Keratinocyte (primary cell): ENCODE results near the gene ADAM21. TPM values are rescaled to one million over a fixed set of nuclear protein-coding genes. Genes with fewer than 3 reads are reported as not detected.
"Not testable (repeated sequence)": the region's sequence is repeated elsewhere in the genome, so short reads cannot be mapped to it uniquely, and the experiment has no call there.

Source experiments
- DNase-seq: peaks from one replicate; pipeline ENCODE4 v3.0.0-alpha.2; 2011; ENCODE audit warnings: low read depth, missing footprints, low spot score
- FAIRE-seq: peaks from 2 replicates; lab custom pipeline; 2011; peaks lifted over from hg19 to GRCh38; lab: Jason Lieb, UNC
- H2AFZ ChIP-seq: 2 replicates; pipeline ENCODE4 v1.6.0; 2012; ENCODE audit warnings: low read length, control low read depth, inconsistent platforms; ENCODE audit not compliant: control insufficient read depth
- H3K27ac ChIP-seq: 2 replicates; pipeline ENCODE4 v1.5.1; 2011; ENCODE audit warnings: low read length; ENCODE audit not compliant: control insufficient read depth, insufficient read depth
- H3K27me3 ChIP-seq: 3 replicates; pipeline ENCODE4 v1.6.0; 2011; ENCODE audit warnings: low read length; ENCODE audit not compliant: control insufficient read depth, insufficient read depth; ENCODE audit errors: extremely low read depth
- H3K36me3 ChIP-seq, 2 experiments: 2 replicates in 1 of 2; 3 replicates in 1 of 2; pipeline ENCODE4 v1.5.1; 2011; ENCODE audit warnings: low read length in 2 of 2, mild to moderate bottlenecking in 1 of 2; ENCODE audit not compliant: control insufficient read depth in 2 of 2, insufficient read depth in 2 of 2; ENCODE audit errors: extremely low read depth in 1 of 2
- H3K4me1 ChIP-seq: 3 replicates; pipeline ENCODE4 v1.5.1; 2011; ENCODE audit warnings: low read length; ENCODE audit not compliant: control insufficient read depth, insufficient read depth; ENCODE audit errors: extremely low read depth
- H3K4me2 ChIP-seq: 3 replicates; pipeline ENCODE4 v1.6.0; 2011; ENCODE audit warnings: low read depth, low read length; ENCODE audit not compliant: control insufficient read depth, insufficient read depth; ENCODE audit errors: extremely low read depth
- H3K4me3 ChIP-seq, 3 experiments: fragments of 200-600 bp in 1 of 3; sonication (generic) in 1 of 3; 2 replicates in 2 of 3; 3 replicates in 1 of 3; pipeline ENCODE4 v1.5.1; 2011 to 2016; ENCODE audit warnings: low read length in 3 of 3, mild to moderate bottlenecking in 3 of 3, control low read depth in 2 of 3, inconsistent platforms in 1 of 3, low read depth in 1 of 3, mixed read lengths in 1 of 3, mixed run types in 1 of 3, moderate library complexity in 1 of 3; ENCODE audit not compliant: control insufficient read depth in 2 of 3, insufficient read depth in 2 of 3; ENCODE audit errors: extremely low read depth in 1 of 3
- H3K79me2 ChIP-seq: 2 replicates; pipeline ENCODE4 v1.6.0; 2012; ENCODE audit warnings: low read length; ENCODE audit not compliant: control insufficient read depth, insufficient read depth
- H3K9ac ChIP-seq: 3 replicates; pipeline ENCODE4 v1.6.0; 2011; ENCODE audit warnings: low read length; ENCODE audit not compliant: control insufficient read depth, insufficient read depth; ENCODE audit errors: extremely low read depth
- H3K9me1 ChIP-seq: 3 replicates; pipeline ENCODE4 v1.6.0; 2011; ENCODE audit warnings: low read length; ENCODE audit not compliant: control insufficient read depth, insufficient read depth; ENCODE audit errors: extremely low read depth
- H3K9me3 ChIP-seq: 2 replicates; pipeline ENCODE4 v1.5.1; 2012; ENCODE audit warnings: low read depth, low read length; ENCODE audit not compliant: control insufficient read depth
- H4K20me1 ChIP-seq: 3 replicates; pipeline ENCODE4 v1.6.0; 2011; ENCODE audit warnings: low read length; ENCODE audit not compliant: control insufficient read depth, insufficient read depth; ENCODE audit errors: extremely low read depth
- EZH2 ChIP-seq: IDR thresholded peaks from one replicate; pipeline ENCODE4 v1.6.1; 2012; ENCODE audit warnings: inconsistent platforms, mild to moderate bottlenecking, low read length, moderate library complexity
- dilution Hi-C: fragments of 300-500 bp; cut with MboI; formaldehyde crosslinking; loops from one replicate; pipeline ENCODE4 v1.7.0; 2020; ENCODE audit warnings: low sequenced_read_pairs; ENCODE audit not compliant: extremely low pct_ligation_motif_present
- polyA plus RNA-seq, 5 experiments: library from polyadenylated mRNA; depleted of rRNA in 3 of 5; stranded (reverse) in 3 of 5; stranded (forward) in 1 of 5; unstranded in 1 of 5; fragments of >200 nt; gene quantifications; 1 replicate in 1 of 5; 2 replicates in 3 of 5; 3 replicates in 1 of 5; pipeline versions ENCODE4 v1.2.1 to v1.2.3, GENCODE V29; 2011 to 2012; ENCODE audit warnings: missing spikeins in 2 of 5, low read depth in 1 of 5, low replicate concordance in 1 of 5
- TF ChIP-seq, protein P1 (sequence below), 3 experiments: IDR thresholded peaks in 1 of 3; conservative IDR thresholded peaks in 1 of 3; optimal IDR thresholded peaks in 1 of 3; 2 replicates in 2 of 3; 3 replicates in 1 of 3; pipeline versions ENCODE3 to v1.5.1; 2011; ENCODE audit warnings: low read length in 3 of 3, mild to moderate bottlenecking in 3 of 3, moderate library complexity in 2 of 3, control low read depth in 1 of 3, inconsistent platforms in 1 of 3; ENCODE audit not compliant: insufficient read depth in 2 of 3; ENCODE audit errors: extremely low read depth in 1 of 3

The ADAM21 gene
- polyA plus RNA-seq, 1 donor (not counting 4 experiments of a cell fraction or from before 2014, with no cell fraction given), result 0.69 TPM

DNA sequence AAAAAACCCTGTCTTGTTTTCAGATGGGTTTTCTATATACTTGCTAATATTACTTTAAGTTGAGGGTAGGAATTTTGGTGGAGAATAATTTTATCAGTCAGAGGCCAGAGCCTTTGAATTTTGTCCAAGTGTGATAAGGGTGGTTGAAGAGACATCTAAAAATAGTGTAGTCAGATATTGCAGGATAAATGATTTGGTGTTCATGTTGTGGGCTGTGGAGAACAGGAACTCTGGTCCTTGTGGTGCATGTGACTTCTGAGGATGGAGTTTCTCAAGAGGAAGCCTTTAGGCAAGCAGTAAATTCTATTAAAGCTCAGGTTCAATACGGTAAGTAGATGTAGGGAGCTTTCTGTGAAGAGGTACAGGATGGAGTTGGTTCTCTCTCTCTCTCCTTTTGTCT is 2.8 kb downstream of the ADAM21 start:
- Histone ChIP-seq H3K9me1 (no peaks in the 10 kb centered on the region), H3K9me3 (no peaks in the 10 kb centered on the region), H3K27ac (no peak overlapping the region), H3K79me2 (no peaks in the 10 kb centered on the region), H3K27me3 (no peaks in the 10 kb centered on the region), H3K4me2 (no peak overlapping the region), H4K20me1 (no peaks in the 10 kb centered on the region), H2AFZ (no peak overlapping the region), H3K36me3 (no peaks in the 10 kb centered on the region), H3K4me3 (no peak overlapping the region), H3K9ac (no peak overlapping the region), H3K4me1 (no peaks in the 10 kb centered on the region)
- dilution Hi-C loops, result no loop called here
- no peak for DNase-seq
- FAIRE-seq, result no peak
- TF ChIP-seq, protein P1, sequence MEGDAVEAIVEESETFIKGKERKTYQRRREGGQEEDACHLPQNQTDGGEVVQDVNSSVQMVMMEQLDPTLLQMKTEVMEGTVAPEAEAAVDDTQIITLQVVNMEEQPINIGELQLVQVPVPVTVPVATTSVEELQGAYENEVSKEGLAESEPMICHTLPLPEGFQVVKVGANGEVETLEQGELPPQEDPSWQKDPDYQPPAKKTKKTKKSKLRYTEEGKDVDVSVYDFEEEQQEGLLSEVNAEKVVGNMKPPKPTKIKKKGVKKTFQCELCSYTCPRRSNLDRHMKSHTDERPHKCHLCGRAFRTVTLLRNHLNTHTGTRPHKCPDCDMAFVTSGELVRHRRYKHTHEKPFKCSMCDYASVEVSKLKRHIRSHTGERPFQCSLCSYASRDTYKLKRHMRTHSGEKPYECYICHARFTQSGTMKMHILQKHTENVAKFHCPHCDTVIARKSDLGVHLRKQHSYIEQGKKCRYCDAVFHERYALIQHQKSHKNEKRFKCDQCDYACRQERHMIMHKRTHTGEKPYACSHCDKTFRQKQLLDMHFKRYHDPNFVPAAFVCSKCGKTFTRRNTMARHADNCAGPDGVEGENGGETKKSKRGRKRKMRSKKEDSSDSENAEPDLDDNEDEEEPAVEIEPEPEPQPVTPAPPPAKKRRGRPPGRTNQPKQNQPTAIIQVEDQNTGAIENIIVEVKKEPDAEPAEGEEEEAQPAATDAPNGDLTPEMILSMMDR (optimal IDR thresholded peaks at IDR 0.05 in 1 of 3, IDR thresholded peaks at IDR 0.05 in 1 of 3, conservative IDR thresholded peaks at IDR 0.05 in 1 of 3; ENCODE audit: extremely low read depth in 1 of 3, insufficient read depth in 2 of 3, low read length in 3 of 3), result no peak
- no peak for TF ChIP-seq EZH2

DNA sequence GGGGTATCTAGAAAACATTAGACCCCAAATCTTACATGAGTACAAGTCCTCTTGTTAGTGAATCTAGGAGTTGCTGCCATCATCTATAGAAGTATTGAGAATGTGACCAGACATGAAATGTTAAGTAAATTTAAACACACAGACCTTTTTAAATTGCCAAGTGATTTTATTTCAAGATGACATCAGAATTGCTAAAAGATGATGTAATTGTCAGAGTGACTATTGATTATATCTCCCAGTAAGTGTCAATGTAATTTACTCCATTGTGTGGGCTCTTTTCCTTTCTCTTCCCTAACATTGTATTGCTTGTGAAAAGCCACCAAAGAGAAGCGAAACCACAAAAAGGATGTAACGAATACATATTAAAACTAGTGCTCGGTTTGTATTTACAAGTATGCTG is 16.8 kb downstream of the ADAM21 start:
- no peaks in the 10 kb centered on the region for H3K27me3 ChIP-seq
- no peak overlapping the region for H3K4me2 ChIP-seq
- dilution Hi-C loops, result no loop called here
- DNase-seq, result no peak
- H3K79me2 ChIP-seq, result no peaks in the 10 kb centered on the region
- no peaks in the 10 kb centered on the region for H4K20me1 ChIP-seq
- TF ChIP-seq, protein P1 (optimal IDR thresholded peaks at IDR 0.05 in 1 of 3, IDR thresholded peaks at IDR 0.05 in 1 of 3, conservative IDR thresholded peaks at IDR 0.05 in 1 of 3; ENCODE audit: extremely low read depth in 1 of 3, insufficient read depth in 2 of 3, low read length in 3 of 3), result no peak
- no peak for TF ChIP-seq EZH2
- H3K27ac ChIP-seq, result no peak overlapping the region
- no peak overlapping the region for H3K9ac ChIP-seq
- no peaks in the 10 kb centered on the region for H3K4me1 ChIP-seq
- H3K4me3 ChIP-seq, result no peak overlapping the region
- no peaks in the 10 kb centered on the region for H3K9me3 ChIP-seq
- no peaks in the 10 kb centered on the region for H3K36me3 ChIP-seq
- no peak overlapping the region for H2AFZ ChIP-seq
- FAIRE-seq, result no peak
- H3K9me1 ChIP-seq, result no peaks in the 10 kb centered on the region

DNA sequence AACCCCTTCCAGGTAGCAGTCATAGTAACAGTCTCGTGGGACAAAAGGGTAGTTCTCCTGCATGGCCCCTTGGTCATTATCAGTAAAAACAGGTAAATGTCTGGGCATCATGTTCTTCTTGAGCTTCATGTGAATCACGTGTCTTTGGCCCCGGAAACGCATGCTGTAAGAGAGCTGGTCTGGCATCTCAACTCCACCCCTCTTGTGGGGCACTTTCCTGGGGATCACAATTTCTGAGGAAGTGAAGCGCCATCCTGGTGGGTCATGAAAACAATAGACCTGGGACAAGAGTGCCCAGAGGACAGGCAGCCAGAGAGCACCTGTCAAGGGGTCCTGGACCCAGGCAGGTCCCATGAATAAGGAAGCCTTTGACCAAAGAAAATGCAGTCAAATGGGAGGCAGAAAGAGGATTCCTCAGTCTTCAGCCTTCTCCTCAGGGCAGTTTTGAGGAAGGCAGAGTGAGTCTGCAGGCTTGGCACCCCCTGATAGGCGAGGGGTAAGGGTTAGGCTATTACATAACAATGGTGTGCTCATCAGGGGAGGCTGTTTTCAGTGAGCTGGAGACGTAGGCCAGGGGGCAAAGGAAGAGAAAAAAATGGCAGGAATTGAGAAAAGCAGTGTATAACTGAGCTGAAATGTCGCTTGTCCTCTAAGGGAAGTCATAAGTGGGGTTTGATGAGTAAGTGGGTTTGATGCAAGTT is 19.0 kb downstream of the ADAM21 start:
- H3K4me1 ChIP-seq, H3K4me2 ChIP-seq, H3K9me1 ChIP-seq, H2AFZ ChIP-seq, FAIRE-seq, H3K9me3 ChIP-seq, H3K27ac ChIP-seq, H3K27me3 ChIP-seq, DNase-seq, H4K20me1 ChIP-seq, H3K9ac ChIP-seq, H3K79me2 ChIP-seq, dilution Hi-C loops, H3K36me3 ChIP-seq, H3K4me3 ChIP-seq: not testable (repeated sequence)
